DMS 273 (cell line): ENCODE measurements around the gene PIP4K2B.

Experiments used
- DNase-seq: peaks from one replicate; lab custom pipeline; 2025; ENCODE audit not compliant: unreplicated experiment; lab: John Stamatoyannopoulos, UW

The PIP4K2B gene

GRCh38 chr17:38779965-38780752 is 19.2 kb downstream of the PIP4K2B start:
- DNase-seq = no peak

DNA sequence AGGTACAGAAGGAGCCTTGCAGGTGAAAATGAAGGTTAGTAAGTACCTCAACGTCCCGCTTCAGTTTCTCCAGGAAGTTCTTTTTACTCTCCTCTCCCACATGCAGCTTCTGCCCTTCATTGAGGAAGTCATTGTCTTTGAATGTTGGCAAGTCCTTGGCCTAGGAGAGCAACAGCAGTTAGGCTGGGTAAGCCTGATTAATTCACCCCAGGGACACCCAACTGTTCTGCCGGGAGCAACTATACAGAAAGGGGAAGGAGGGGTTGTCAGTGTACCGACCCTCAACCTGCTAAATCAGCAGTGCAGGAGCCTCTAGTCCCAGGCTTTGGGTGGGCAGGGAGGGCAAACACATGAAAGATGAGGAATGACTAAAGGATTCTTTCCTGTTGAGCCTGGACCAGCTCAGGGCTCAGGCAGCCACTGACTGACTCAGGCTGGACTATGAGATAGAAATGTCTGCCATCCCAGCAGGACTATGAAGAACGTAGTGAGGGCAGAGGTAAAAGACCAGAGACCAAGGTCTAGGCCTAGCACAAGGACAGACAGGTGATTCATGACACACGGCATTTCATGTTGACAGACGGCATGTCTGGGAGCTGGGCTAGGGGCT is 21.6 kb downstream of the PIP4K2B start:
- no peak for DNase-seq

DNA sequence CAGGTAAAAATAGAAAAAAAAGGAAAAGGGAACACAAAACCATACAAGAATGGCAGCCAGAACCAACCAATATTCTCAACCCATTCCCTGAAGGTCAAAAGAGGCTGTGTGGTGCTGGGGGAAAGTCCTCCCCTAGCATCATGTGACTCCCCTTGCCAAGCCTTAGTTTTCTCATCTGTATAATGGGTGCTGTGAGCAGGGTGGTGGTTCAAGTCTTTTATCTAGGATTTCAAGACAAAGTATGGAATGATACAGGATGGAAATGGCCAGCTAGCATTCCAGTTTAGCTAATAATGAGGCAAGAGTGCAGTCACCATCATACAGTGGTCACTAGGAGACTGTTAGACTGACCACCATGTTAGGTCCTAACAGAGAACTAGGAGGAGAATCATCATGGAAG is 26.1 kb downstream of the PIP4K2B start:
- no peak for DNase-seq

GRCh38 chr17:38768417-38768816 is 30.9 kb downstream of the PIP4K2B start:
- no peak for DNase-seq

DNA sequence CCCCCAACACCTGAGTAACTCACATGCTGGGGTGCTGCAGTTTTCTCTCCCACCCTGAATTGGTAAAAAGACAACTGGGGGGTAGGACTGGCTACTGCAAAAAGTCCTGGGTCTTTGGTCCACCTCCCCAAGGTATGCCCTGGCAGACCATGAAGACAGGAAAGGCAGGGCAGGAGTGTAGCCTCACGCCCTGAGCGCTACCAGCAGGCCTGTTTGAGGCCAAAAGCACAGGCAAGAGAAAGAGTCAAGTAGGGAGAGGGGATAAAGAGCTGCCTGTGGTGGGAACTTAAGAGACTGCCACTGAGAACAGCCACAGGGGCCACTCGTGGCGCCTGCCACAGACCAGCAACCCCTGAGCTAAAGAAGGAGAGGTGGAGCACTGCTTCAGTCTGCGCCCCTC is 33.0 kb downstream of the PIP4K2B start:
- no peak for DNase-seq

DNA sequence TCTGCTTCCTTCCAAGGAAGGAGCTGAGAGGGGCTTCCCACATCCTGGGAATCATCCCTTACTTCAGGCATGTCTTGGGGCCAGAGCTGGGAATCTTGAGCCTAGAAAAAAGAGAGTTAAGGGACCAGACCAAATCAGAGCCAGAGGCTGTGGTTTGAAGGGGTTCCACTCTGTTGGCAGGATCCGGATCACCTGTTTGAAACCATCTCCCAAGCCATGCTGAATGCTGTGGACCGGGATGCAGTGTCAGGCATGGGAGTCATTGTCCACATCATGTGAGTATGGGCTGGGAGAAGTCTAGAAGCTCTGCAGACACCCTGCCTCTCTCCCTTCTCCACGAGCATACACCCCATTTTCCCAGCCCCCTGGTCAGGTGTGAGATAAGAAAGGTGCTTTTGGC is 37.1 kb downstream of the PIP4K2B start:
- no peak for DNase-seq

- peak; percentile 65 for DNase-seq
Measured at GRCh38 chr17:38761612-38762011, 37.7 kb downstream of the PIP4K2B start.

GRCh38 chr17:38753071-38753506 is 46.3 kb downstream of the PIP4K2B start:
- no peak for DNase-seq

DNA sequence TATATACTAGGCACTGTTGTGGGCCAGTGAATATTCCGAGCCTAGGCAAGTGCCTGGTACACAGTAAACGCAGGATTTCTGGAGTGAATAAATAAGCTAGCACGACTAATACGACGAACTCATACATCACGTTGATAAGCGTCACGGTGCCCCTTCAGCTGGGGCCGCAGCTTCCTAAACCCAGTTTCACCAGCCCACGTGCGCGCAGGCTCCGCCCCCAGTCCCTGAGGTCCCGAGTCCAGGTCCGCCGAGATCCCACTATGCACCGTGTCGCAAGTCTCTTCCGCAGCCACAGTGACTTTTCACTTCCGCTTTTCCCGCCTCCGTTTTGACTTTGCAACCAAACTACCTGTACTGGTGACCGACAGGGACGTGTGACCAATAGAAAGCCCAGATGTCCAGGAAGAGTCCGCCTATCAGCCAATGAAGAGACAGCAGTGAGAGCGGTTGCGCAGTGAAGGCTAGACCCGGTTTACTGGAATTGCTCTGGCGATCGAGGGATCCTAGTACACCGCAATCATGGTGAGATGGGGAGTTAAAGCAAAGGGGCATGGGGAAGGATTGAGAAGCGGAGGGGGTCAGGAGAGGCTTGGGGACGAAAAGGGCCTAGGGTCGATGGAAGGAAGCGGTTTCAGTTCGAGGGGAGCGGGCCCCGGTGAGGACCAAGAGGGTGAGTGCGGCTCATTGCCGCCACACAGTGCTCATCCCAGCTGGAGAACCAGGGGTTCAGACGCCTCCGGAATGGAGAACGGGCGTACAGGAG is 46.9 kb downstream of the PIP4K2B start, which contains the start of gene PSMB3:
Gene PSMB3, plus strand, starts transcription at position 434 of the 763 bp plus-strand sequence. Its CDS starts 86 bp downstream, at position 520.
- DNase-seq = peak; percentile 100

- DNase-seq = peak; percentile 93
Measured at GRCh38 chr17:38751808-38752307, 47.5 kb downstream of the PIP4K2B start.

GRCh38 chr17:38751144-38751807 is 48.1 kb downstream of the PIP4K2B start:
- peak; percentile 81 for DNase-seq

GRCh38 chr17:38750312-38751121 is 48.8 kb downstream of the PIP4K2B start:
- DNase-seq = no peak

DNA sequence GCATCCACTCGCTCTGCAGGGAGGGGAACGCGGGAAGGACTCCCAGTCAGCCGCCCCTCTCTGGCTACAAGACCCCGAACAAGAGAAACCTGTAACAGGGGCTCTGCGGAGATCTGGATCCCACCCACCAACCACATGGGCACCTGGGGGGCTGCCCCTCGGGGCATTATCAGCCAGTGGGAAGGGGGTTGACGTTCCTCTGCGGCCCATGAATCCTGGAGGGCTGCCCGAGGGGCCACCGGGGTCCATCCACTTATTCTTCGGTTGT is 49.4 kb downstream of the PIP4K2B start:
- DNase-seq = no peak

GRCh38 chr17:38749223-38750043 is 49.9 kb downstream of the PIP4K2B start:
- peak; percentile 88 for DNase-seq

DNA sequence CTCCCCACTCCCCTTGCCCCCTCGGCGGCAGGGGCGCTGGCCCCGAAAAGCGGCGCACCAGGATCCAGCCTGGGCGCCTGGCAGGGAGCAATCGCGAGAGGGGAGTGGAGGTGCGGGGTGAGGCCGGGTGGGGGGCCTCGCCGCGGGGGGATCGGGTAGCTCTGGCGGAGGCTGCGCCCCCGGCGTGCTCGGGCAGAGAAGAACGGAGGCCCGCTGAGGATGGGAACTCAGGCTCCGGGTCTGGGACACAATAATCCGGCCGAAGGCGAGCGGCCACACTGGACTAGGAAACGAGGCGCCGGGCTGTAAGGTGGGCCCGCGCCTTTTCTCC is 50.5 kb downstream of the PIP4K2B start:
- DNase-seq = no peak

DNA sequence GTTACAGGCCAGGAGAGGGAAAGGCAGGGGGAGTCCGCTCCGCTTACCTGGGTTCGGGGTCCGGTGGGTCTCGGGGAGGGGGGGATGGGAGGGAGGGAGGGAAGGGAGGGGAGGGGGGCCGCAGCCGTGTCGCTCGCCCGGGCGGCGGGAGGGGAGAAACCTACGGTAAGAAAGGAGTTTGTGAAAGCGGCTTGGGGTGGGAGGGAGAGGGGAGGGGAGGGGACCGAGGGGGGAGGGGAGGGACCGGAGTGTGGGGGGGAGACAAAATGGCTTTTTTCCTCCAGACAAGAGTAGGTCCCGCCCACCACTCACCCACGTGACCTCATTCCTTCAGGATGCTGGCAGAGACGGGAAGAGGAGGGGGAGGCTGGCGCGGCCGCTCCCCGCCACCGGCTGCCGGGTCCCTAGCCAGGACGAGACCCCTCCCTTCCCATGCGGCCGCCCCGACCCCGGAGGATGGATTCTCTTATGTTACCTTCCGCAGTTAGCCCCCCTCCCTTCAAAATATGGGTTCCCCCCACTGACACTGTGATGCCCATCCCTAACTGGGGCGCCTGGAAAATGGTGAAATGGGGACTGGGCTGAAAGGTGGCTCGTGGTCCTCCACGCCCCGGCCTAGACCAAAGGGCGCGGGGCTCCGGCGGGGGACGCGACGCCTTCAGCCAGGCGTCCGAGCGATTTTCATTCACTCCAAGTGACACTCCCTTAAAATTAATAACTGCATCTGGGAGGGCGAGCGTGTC is 51.0 kb downstream of the PIP4K2B start, which contains the start of gene PCGF2:
Gene PCGF2, minus strand, starts transcription at position 188 of the 743 bp plus-strand sequence. CDS start 7,934 bp downstream, outside the sequence.
- peak; percentile 97 for DNase-seq

GRCh38 chr17:38747463-38748148 is 51.8 kb downstream of the PIP4K2B start:
- DNase-seq = peak; percentile 81

GRCh38 chr17:38746849-38747462 is 52.4 kb downstream of the PIP4K2B start:
- no peak for DNase-seq
